Fibroblast of mammary gland (primary cell): Measurements from ENCODE around the gene SNPH.

Experiments used
- DNase-seq: peaks from one replicate; pipeline ENCODE4 v3.0.0-alpha.2; 2010; ENCODE audit warnings: low read depth
- H3K4me3 ChIP-seq: 2 replicates; pipeline ENCODE4 v1.5.1; 2011; ENCODE audit warnings: low read depth, mild to moderate bottlenecking, low read length, moderate library complexity; ENCODE audit not compliant: control insufficient read depth
- TF ChIP-seq, protein P1 (sequence below): conservative IDR thresholded peaks from 2 replicates; pipeline ENCODE4 v1.5.1; 2011; ENCODE audit warnings: low read depth, low read length, inconsistent platforms; ENCODE audit not compliant: control insufficient read depth, insufficient read depth

Gene SNPH

GRCh38 chr20:1319051-1319450 lies 53.0 kb downstream of the SNPH start:
- H3K4me3 ChIP-seq, result no peak overlapping the region
- TF ChIP-seq, protein P1, sequence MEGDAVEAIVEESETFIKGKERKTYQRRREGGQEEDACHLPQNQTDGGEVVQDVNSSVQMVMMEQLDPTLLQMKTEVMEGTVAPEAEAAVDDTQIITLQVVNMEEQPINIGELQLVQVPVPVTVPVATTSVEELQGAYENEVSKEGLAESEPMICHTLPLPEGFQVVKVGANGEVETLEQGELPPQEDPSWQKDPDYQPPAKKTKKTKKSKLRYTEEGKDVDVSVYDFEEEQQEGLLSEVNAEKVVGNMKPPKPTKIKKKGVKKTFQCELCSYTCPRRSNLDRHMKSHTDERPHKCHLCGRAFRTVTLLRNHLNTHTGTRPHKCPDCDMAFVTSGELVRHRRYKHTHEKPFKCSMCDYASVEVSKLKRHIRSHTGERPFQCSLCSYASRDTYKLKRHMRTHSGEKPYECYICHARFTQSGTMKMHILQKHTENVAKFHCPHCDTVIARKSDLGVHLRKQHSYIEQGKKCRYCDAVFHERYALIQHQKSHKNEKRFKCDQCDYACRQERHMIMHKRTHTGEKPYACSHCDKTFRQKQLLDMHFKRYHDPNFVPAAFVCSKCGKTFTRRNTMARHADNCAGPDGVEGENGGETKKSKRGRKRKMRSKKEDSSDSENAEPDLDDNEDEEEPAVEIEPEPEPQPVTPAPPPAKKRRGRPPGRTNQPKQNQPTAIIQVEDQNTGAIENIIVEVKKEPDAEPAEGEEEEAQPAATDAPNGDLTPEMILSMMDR, result no peak
- DNase-seq, result peak; percentile 30

GRCh38 chr20:1319462-1319861 lies 53.4 kb downstream of the SNPH start:
- H3K4me3 ChIP-seq, result no peak overlapping the region
- DNase-seq, result no peak
- TF ChIP-seq, protein P1, result no peak

- no peak for DNase-seq
- H3K4me3 ChIP-seq, result no peak overlapping the region
- TF ChIP-seq, protein P1, result no peak
Measured at GRCh38 chr20:1320016-1320415, 53.9 kb downstream of the SNPH start.

- no peak overlapping the region for H3K4me3 ChIP-seq
- no peak for DNase-seq
- TF ChIP-seq, protein P1, result no peak
Measured at GRCh38 chr20:1320902-1321653, 55.0 kb downstream of the SNPH start.

DNA sequence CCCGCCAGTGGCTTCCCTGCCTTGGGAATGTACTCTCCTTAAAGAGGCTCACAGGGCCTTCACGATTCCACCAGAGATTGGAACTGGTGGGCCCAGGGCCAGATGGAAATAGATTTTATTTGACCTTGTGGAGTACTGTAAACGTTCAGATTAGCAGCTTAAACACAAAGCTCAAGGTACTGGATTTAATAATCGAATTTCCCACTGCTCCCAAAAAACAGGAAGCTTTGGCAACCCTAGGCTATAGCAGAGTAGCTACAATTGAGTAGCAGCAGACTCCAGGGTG lies 55.5 kb downstream of the SNPH start:
- TF ChIP-seq, protein P1, result no peak
- no peak for DNase-seq

DNA sequence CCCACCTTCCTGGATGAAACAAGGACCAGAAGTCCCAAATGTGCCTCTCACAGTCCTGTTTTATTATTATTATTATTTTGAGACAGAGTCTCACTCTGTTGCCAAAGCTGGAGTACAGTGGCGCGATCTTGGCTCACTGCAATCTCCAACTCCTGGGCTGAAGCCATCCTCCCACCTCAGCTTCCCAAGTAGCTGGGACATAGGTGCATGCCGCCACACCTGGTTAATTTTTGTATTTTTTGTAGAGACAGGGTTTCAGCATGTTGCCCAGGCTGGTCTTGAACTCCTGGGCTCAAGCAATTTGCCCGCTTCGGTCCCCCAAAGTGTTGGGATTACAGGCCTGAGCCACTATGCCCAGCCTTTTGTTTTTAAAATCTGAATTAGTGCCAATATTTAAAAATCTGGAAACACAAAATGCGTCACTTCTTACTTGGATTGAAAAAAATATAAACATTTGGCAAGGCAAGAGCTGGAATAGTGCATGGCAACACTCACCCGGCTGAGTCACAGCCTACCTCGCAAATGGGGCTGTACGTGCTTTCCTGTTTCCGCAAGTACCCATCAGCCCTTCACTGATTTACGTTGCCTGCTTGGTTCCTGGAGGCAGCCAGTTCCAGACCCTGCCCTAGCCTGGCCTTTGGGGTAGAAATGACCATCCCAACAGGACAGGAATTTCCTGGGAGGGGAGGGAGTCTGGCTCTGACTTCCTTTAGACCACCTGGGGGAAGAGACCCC lies 56.6 kb downstream of the SNPH start:
- peak; percentile 99 for DNase-seq
- no peak overlapping the region for H3K4me3 ChIP-seq
- TF ChIP-seq, protein P1, result no peak

More for the DNA sequence above, 55.5 kb downstream of the SNPH start:
- no peak overlapping the region for H3K4me3 ChIP-seq
